Pancreas (tissue), 10 donors: ENCODE measurements around the gene TMEM131. TPM values are rescaled to one million over a fixed set of nuclear protein-coding genes. Genes with fewer than 3 reads are reported as not detected.

Experiments used
- ATAC-seq, 4 donors: fragments of 200-7000 bp; cut with Tn5 transposase; one replicate each; pipeline versions ENCODE4 v1.8.0 to v1.9.1; 2020; ENCODE audit warnings: mild to moderate bottlenecking in 4 of 4, moderate library complexity in 4 of 4
- DNase-seq, 6 donors: peaks; one replicate each; pipeline ENCODE4 v3.0.0-alpha.2; 2020
- FAIRE-seq: peaks from 2 replicates; lab custom pipeline; 2012; peaks lifted over from hg19 to GRCh38; lab: Jason Lieb, UNC
- H3K27ac ChIP-seq, 4 donors: fragments of 200-600 bp; sonication (generic); 1 replicate in 3 of 4; 2 replicates in 1 of 4; pipeline versions ENCODE4 v1.5.0 to v1.8.0; 2020
- H3K27me3 ChIP-seq, 4 donors: fragments of 200-600 bp; one replicate each; pipeline ENCODE4 v1.8.0; 2021
- H3K36me3 ChIP-seq, 3 donors: fragments of 200-600 bp; sonication (generic) in 1 of 3; one replicate each; pipeline versions ENCODE4 v1.5.0 to v1.8.0; 2020 to 2021
- H3K4me1 ChIP-seq, 3 donors: fragments of 200-600 bp; one replicate each; pipeline ENCODE4 v1.8.0; 2021
- H3K4me3 ChIP-seq, 4 donors: fragments of 200-600 bp; sonication (generic) in 2 of 4; one replicate each; pipeline versions ENCODE4 v1.5.0 to v1.8.0; 2020 to 2021
- H3K9me3 ChIP-seq, 4 donors: fragments of 200-600 bp; one replicate each; pipeline ENCODE4 v1.8.0; 2021
- WGBS, 2 donors: extraction: QIAGEN DNeasy Blood & Tissue Kit; methylation state at CpG; one replicate each; pipeline ENCODE4 v1.1.7; 2013; 5-methylcytosine and 5-hydroxymethylcytosine counted together
- intact Hi-C, 3 donors: fragments of 100-400 bp; cut with DNase I; formaldehyde crosslinking; loops; one replicate each; pipeline versions ENCODE4 v1.11.1 to v1.14.2; 2022
- polyA plus RNA-seq, 2 donors: library from polyadenylated mRNA; stranded (reverse); fragments of 200-250 nt; gene quantifications; one replicate each; pipeline ENCODE4 v1.2.3, GENCODE V29; 2013
- total RNA-seq, 6 donors: library from RNA; stranded (reverse); fragmentation: NEBNext Ultra II Directional in 4 of 6; extraction: Animal tissue kit (Norgen Biotek cat#: 25700) in 4 of 6; gene quantifications; one replicate each; pipeline versions ENCODE4 v1.2.1 to v1.2.4, GENCODE V29; 2021 to 2023
- TF ChIP-seq, protein P1 (sequence below), 4 donors: fragments of 200-600 bp; sonication (generic) in 3 of 4; IDR thresholded peaks; one replicate each; pipeline versions ENCODE4 v1.5.0 to v1.8.0; 2021; ENCODE audit warnings: antibody characterized with exemption in 4 of 4
- donor health status: healthy with polysubstance abuse.
- donor health status: DM: no; HTN: no; CAD: no; lungs with moderate emphysema.
- donor health status: DM: no; HTN: no; CAD: no.
- donor health status: control.
- donor health status: control.
- donor health status: Bipolar disorder and iron deficiency.
- donor health status: DM: yes; HTN: yes; CAD: no.
- donor health status: DM: no; HTN: no; CAD: no.
- donor health status: DM: no; HTN: no; CAD: no.
- donor health status: DM: yes; HTN: yes; CAD: no.

TMEM131 gene
- total and polyA plus RNA-seq, 8 donors = 8.1 to 26.5 (median 19.4) TPM

DNA sequence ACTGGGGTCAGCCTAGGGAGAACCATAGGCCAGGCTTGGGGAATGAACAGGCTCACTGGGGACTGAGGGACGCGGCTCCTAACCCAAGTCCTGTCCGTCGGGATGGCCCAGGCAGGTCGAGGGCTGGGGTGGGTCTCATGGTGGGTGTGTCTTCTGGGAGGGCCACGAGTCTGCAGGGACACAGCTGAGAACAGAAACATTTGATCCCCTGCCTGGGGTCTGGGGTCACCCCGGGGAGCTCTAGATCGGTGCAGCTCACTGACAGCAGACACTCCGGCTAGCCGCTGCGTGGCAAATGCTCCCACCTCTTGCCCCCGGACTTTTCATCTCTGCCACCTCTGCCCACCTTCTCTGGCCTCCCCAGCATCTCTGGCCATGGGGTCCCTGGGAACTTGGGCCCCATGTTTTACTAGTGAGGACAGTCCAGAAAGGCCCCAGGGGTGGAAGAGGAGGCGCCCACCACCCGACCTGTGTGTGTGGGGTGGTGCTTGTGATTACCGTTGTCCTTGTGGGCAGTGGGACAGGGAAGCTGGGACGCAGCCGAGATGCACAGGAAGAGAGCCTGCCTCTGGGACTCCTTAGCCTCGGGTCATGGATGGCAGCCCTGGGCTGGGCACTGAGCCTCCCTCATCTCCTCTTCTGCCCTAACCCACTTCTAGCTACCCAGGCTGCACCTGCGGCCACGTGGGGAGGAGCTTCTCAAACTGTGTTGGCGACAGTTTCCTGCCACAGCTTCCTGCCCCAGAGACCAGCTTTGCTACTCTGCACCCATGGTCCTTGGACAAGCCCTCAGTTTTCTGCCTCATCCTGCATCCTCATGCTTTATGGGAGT is 277.5 kb downstream of the TMEM131 start:
- ATAC-seq = peak in 1 of 4 donors; percentile 37
- intact Hi-C loops = no loop called here
- DNase-seq = peak in 1 of 6 donors; percentile 51
- no peaks in the 10 kb centered on the region for H3K4me1 ChIP-seq
- H3K4me3 ChIP-seq = no peak overlapping the region
- TF ChIP-seq, protein P1, sequence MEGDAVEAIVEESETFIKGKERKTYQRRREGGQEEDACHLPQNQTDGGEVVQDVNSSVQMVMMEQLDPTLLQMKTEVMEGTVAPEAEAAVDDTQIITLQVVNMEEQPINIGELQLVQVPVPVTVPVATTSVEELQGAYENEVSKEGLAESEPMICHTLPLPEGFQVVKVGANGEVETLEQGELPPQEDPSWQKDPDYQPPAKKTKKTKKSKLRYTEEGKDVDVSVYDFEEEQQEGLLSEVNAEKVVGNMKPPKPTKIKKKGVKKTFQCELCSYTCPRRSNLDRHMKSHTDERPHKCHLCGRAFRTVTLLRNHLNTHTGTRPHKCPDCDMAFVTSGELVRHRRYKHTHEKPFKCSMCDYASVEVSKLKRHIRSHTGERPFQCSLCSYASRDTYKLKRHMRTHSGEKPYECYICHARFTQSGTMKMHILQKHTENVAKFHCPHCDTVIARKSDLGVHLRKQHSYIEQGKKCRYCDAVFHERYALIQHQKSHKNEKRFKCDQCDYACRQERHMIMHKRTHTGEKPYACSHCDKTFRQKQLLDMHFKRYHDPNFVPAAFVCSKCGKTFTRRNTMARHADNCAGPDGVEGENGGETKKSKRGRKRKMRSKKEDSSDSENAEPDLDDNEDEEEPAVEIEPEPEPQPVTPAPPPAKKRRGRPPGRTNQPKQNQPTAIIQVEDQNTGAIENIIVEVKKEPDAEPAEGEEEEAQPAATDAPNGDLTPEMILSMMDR (IDR thresholded peaks at IDR 0.05) = no peak
- 66 to 74% methylated on average over 19 to 21 of the region's 21 CpGs for WGBS, 2 donors
- H3K36me3 ChIP-seq = no peaks in the 10 kb centered on the region
- no peak overlapping the region for H3K27ac ChIP-seq
- H3K27me3 ChIP-seq = no peaks in the 10 kb centered on the region
- no peak for FAIRE-seq
- H3K9me3 ChIP-seq = no peaks in the 10 kb centered on the region

DNA sequence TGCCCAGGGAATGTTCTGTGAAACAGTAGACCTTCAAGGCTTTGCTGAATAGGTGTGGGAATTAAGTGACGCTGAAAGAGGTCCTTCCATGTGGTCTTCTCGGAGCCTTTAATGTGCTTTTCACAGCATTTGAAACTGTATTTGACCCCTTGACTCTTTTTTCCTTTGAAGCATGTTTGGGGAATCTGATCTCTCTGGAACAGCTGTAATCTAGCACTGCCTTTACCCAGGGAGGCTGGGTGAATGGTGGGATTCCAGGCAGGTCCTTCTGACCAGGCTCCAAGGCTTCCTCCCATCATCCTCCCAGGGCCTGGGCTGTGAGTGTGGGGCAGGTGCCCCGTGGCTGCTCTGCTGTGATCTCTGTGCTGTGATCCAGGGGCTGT is 278.1 kb downstream of the TMEM131 start:
- Histone ChIP-seq H3K4me3 (no peak overlapping the region), H3K27me3 (no peaks in the 10 kb centered on the region), H3K36me3 (no peaks in the 10 kb centered on the region), H3K27ac (no peak overlapping the region), H3K9me3 (no peaks in the 10 kb centered on the region), H3K4me1 (no peaks in the 10 kb centered on the region)
- TF ChIP-seq, protein P1 (IDR thresholded peaks at IDR 0.05) = no peak
- FAIRE-seq (no peak), DNase-seq (no peak), ATAC-seq (no peak)
- intact Hi-C loops = no loop called here
- WGBS, 2 donors = 49 to 57% methylated on average over 3 of the region's 3 CpGs

DNA sequence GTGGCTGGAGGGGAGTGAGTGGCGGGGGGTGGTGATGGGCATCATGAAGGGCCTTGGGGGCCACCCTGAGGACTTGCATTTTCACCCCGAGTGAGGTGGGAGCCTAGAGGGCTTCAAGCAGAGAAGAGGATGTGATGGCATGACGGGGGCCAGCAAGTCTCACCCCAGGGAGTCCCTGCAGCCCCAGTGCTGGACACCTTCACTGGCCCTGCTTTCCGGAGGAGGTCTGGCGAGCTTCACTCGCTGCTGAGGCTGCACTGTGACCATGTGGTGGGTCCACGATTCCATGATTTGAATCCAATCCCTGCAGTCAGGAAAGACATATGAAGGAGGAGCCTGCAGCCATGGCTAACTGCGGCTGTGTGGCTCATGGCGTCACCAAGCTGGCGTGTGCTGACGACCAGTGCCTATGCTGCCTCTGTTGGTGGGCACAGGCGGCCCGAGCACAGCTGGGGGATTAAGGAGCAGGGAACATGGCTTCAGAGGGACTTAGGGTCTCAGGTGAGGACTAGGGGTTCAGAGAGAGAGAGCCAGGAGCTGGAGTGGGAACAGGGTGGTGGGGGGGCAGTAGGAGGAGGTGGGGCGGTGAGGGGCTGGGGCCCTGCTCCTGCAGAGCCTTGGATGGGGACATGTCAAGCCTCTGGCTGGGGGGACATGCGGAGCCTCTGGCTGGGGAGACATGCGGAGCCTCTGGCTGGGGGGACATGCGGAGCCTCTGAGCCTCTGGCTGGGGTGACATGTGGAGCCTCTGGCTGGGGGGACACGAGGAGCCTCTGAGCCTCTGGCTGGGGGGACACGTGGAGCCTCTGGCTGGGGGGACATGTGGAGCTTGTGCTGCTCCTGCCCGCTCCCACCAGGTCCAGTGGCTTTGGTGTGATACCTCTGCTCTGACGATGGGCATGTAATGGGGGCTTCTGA is 278.8 kb downstream of the TMEM131 start:
- H3K4me1 ChIP-seq = no peaks in the 10 kb centered on the region
- H3K9me3 ChIP-seq = no peaks in the 10 kb centered on the region
- WGBS, 2 donors = 71 to 81% methylated on average over 21 of the region's 21 CpGs
- FAIRE-seq (no peak), ATAC-seq (no peak), DNase-seq (peak in 1 of 6 donors; percentile 48)
- no peaks in the 10 kb centered on the region for H3K36me3 ChIP-seq
- H3K27ac ChIP-seq = no peak overlapping the region
- intact Hi-C loops = no loop called here
- H3K4me3 ChIP-seq = no peak overlapping the region
- H3K27me3 ChIP-seq = no peaks in the 10 kb centered on the region
- TF ChIP-seq, protein P1 (IDR thresholded peaks at IDR 0.05) = no peak

DNA sequence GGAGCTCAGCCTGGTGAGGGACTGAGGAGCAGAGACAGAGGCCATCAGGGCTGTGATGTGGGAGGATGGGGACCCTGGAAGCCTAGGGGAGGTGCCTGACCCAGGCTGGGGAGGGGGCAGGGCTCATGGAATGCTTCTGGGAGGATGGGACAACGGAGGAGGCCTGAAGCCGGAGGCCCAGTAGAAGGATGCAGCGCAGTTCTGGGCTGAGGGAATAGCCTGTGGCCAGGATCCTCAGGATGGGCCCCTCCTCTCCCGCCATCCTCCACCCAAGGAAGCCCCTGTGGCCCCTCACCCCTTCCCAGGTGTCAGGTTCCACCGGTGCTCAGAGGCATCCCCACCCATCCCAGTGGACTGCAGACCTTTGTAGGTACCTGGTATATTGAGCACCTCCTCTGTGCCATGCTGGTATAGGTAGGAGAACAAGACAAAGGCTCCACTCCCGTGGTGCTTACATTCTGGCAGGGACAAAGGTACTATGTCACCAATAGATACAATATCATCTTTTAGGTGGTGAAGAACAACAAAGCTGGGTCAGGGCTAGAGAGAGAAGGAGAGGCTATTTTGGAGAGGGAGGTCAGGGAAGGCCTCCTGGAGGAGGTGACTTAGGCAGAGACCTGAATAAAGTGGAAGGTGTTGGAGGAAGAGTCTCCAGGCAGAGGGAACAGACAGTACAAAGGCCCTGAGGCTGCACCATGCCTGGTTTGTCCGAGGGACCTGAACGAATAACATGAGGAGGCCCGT is 279.6 kb downstream of the TMEM131 start:
- Histone ChIP-seq H3K4me3 (no peak overlapping the region), H3K36me3 (no peaks in the 10 kb centered on the region), H3K9me3 (no peaks in the 10 kb centered on the region), H3K27ac (no peak overlapping the region), H3K27me3 (no peaks in the 10 kb centered on the region), H3K4me1 (no peaks in the 10 kb centered on the region)
- 76 to 82% methylated on average over 9 of the region's 9 CpGs for WGBS, 2 donors
- intact Hi-C loops = no loop called here
- TF ChIP-seq, protein P1 (IDR thresholded peaks at IDR 0.05) = no peak
- FAIRE-seq (no peak), DNase-seq (peak in 1 of 6 donors; percentile 36), ATAC-seq (no peak)
